GM23338 (cell line): ENCODE data around the gene CPA3. TPM values are rescaled to one million over a fixed set of nuclear protein-coding genes. Genes with fewer than 3 reads are reported as not detected.

Experiments
- ATAC-seq: fragments of 200-7000 bp; cut with Tn5 transposase; 3 replicates; pipeline ENCODE4 v1.9.1; 2020
- DNase-seq: peaks from one replicate; pipeline ENCODE4 v3.0.0-alpha.2; 2015; ENCODE audit warnings: low spot score
- H2AFZ ChIP-seq: fragments of 200-600 bp; sonication (generic); 2 replicates; pipeline ENCODE4 v1.8.0; 2016; ENCODE audit warnings: antibody characterized with exemption, mild to moderate bottlenecking, moderate library complexity
- H3F3A ChIP-seq: fragments of 200-600 bp; sonication (generic); replicated peaks from 2 replicates; pipeline ENCODE4 v1.8.0; 2017; ENCODE audit warnings: antibody characterized with exemption, mixed run types, low read depth
- H3K27ac ChIP-seq: fragments of 200-600 bp; sonication (generic); 2 replicates; pipeline ENCODE4 v1.6.1; 2016; ENCODE audit warnings: low read depth
- H3K27me3 ChIP-seq: fragments of 200-600 bp; sonication (generic); 2 replicates; pipeline ENCODE4 v1.8.0; 2016; ENCODE audit warnings: mild to moderate bottlenecking, mixed run types, moderate library complexity; ENCODE audit not compliant: insufficient read depth
- H3K36me3 ChIP-seq: fragments of 200-600 bp; sonication (generic); 2 replicates; pipeline ENCODE4 v1.8.0; 2016; ENCODE audit warnings: mild to moderate bottlenecking; ENCODE audit not compliant: insufficient read depth
- H3K4me1 ChIP-seq: fragments of 200-600 bp; sonication (generic); 2 replicates; pipeline ENCODE4 v1.8.0; 2016; ENCODE audit warnings: mild to moderate bottlenecking, moderate library complexity; ENCODE audit not compliant: insufficient read depth
- H3K4me2 ChIP-seq: fragments of 200-600 bp; sonication (generic); 2 replicates; pipeline ENCODE4 v1.7.1; 2017; ENCODE audit warnings: mixed run types
- H3K4me3 ChIP-seq: fragments of 200-600 bp; sonication (generic); 2 replicates; pipeline ENCODE4 v1.6.1; 2016; ENCODE audit warnings: mixed run types
- H3K79me2 ChIP-seq: fragments of 200-600 bp; sonication (generic); replicated peaks from 2 replicates; pipeline ENCODE4 v1.8.0; 2017; ENCODE audit warnings: mild to moderate bottlenecking; ENCODE audit not compliant: insufficient read depth
- H3K9me2 ChIP-seq: fragments of 200-600 bp; sonication (generic); 2 replicates; pipeline ENCODE4 v1.8.0; 2017; ENCODE audit not compliant: insufficient read depth
- H4K20me1 ChIP-seq: fragments of 200-600 bp; sonication (generic); replicated peaks from 2 replicates; pipeline ENCODE4 v1.8.0; 2017; ENCODE audit warnings: mild to moderate bottlenecking; ENCODE audit not compliant: insufficient read depth
- H3K27ac Mint-ChIP-seq: 2 replicates; pipeline ENCODE4 v1.8.0; 2020; ENCODE audit warnings: inconsistent platforms, mild to moderate bottlenecking, moderate library complexity, mixed read lengths
- H3K27me3 Mint-ChIP-seq: 3 replicates; pipeline ENCODE4 v1.8.0; 2022; ENCODE audit warnings: low read depth, mild to moderate bottlenecking, moderate library complexity, mixed read lengths, inconsistent platforms; ENCODE audit not compliant: insufficient read depth, poor library complexity
- H3K36me3 Mint-ChIP-seq: 3 replicates; pipeline ENCODE4 v1.8.0; 2021; ENCODE audit warnings: low read depth, mild to moderate bottlenecking, inconsistent platforms, moderate library complexity, mixed read lengths
- H3K4me1 Mint-ChIP-seq: 3 replicates; pipeline ENCODE4 v1.8.0; 2020; ENCODE audit warnings: mild to moderate bottlenecking, inconsistent platforms, mixed read lengths
- H3K4me3 Mint-ChIP-seq: 3 replicates; pipeline ENCODE4 v1.8.0; 2021; ENCODE audit warnings: moderate library complexity, mild to moderate bottlenecking, inconsistent platforms, mixed read lengths
- H3K9me3 Mint-ChIP-seq: 3 replicates; pipeline ENCODE4 v1.8.0; 2020; ENCODE audit warnings: moderate library complexity, mild to moderate bottlenecking, inconsistent platforms, mixed read lengths
- EZH2 ChIP-seq: fragments of 200-600 bp; sonication (generic); IDR thresholded peaks from one replicate; pipeline ENCODE4 v1.8.0; 2017; ENCODE audit warnings: antibody characterized with exemption, mild to moderate bottlenecking, low read depth; ENCODE audit not compliant: unreplicated experiment
- EZH2phosphoT487 ChIP-seq: fragments of 200-600 bp; sonication (generic); IDR thresholded peaks from one replicate; pipeline ENCODE4 v1.8.1; 2018; ENCODE audit warnings: antibody characterized with exemption; ENCODE audit not compliant: unreplicated experiment
- NANOG ChIP-seq: IDR thresholded peaks from 2 replicates; pipeline ENCODE4 v1.6.1; 2016; ENCODE audit warnings: antibody characterized with exemption, borderline replicate concordance
- ZNF114 ChIP-seq: fragments of 250-450 bp; sonication (Bioruptor Pico); IDR thresholded peaks from 2 replicates; pipeline ENCODE4 v1.5.0; 2020; ENCODE audit warnings: mild to moderate bottlenecking, moderate library complexity
- polyA plus RNA-seq: library from polyadenylated mRNA; unstranded; fragments of >200 nt; fragmentation: Nextera tagmentation; extraction: Ambion mirVana; gene quantifications from 2 replicates; pipeline ENCODE4 v1.2.1, GENCODE V29; 2016
- total RNA-seq: library from RNA; depleted of rRNA; stranded (reverse); fragments of >200 nt; shearing (Covaris generic); gene quantifications from 2 replicates; pipeline ENCODE4 v1.2.3, GENCODE V29; 2014
- TF ChIP-seq, protein P1 (sequence below): IDR thresholded peaks from 2 replicates; pipeline ENCODE4 v1.6.1; 2016; ENCODE audit warnings: antibody characterized with exemption
- TF ChIP-seq, protein P2 (sequence below): IDR thresholded peaks from one replicate; pipeline ENCODE4 v1.6.1; 2018; ENCODE audit warnings: antibody characterized with exemption; ENCODE audit not compliant: unreplicated experiment
- TF ChIP-seq, protein P3 (sequence below): fragments of 250-450 bp; sonication (Bioruptor Pico); IDR thresholded peaks from 2 replicates; pipeline ENCODE4 v1.5.0; 2020; ENCODE audit warnings: mild to moderate bottlenecking, moderate library complexity
- TF ChIP-seq, protein P4 (sequence below), 2 experiments: fragments of 200-600 bp in 1 of 2; sonication (generic) in 1 of 2; conservative IDR thresholded peaks; 2 replicates each; pipeline versions ENCODE4 v1.5.1 to v1.6.1; 2016 to 2017; ENCODE audit warnings: antibody characterized with exemption in 2 of 2, low read depth in 2 of 2, mild to moderate bottlenecking in 2 of 2, moderate library complexity in 1 of 2

CPA3 gene
- total and polyA plus RNA-seq, 2 experiments from 2014 or later: not detected

DNA sequence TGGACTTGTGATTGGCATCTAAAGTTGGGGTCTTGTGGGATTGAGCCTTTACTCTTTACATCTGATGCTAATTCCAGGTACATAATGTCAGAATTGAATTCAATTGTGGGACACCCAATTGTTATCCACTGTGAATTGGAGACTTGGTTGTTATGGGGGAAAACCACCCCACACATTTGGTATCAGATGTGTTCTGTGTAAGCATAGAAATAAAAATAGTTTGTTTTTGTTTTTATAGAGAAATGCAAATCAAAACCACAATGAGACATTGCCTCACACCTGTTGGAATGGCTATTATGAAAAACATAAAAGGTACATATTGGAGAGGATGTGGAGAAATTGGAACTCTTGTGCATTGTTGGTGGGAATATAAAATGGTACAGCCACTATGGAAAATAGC lies 58.5 kb downstream of the CPA3 start:
- Mint-ChIP-seq H3K27me3 (peaks cover 2% of the 10 kb centered on the region), H3K27ac (no peak overlapping the region), H3K9me3 (peaks cover 12% of the 10 kb centered on the region; the same call in 2 of the 3 replicates), H3K4me3 (no peak overlapping the region), H3K36me3 (no peaks in the 10 kb centered on the region), H3K4me1 (no peaks in the 10 kb centered on the region)
- DNase-seq: no peak
- no peak overlapping the region for H3K4me3 ChIP-seq
- no peaks in the 10 kb centered on the region for H3K27me3 ChIP-seq
- H2AFZ ChIP-seq: no peak overlapping the region
- no peak overlapping the region for H3K27ac ChIP-seq
- H3K4me2 ChIP-seq: no peak overlapping the region
- no peaks in the 10 kb centered on the region for H3K4me1 ChIP-seq
- H3K9me2 ChIP-seq: no peaks in the 10 kb centered on the region
- TF ChIP-seq ZNF114 (CRISPR knock-in tag) (no peak), EZH2phosphoT487 (no peak), EZH2 (no peak), NANOG (no peak)
- TF ChIP-seq, protein P1, sequence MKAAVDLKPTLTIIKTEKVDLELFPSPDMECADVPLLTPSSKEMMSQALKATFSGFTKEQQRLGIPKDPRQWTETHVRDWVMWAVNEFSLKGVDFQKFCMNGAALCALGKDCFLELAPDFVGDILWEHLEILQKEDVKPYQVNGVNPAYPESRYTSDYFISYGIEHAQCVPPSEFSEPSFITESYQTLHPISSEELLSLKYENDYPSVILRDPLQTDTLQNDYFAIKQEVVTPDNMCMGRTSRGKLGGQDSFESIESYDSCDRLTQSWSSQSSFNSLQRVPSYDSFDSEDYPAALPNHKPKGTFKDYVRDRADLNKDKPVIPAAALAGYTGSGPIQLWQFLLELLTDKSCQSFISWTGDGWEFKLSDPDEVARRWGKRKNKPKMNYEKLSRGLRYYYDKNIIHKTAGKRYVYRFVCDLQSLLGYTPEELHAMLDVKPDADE: no peak
- TF ChIP-seq, protein P2, sequence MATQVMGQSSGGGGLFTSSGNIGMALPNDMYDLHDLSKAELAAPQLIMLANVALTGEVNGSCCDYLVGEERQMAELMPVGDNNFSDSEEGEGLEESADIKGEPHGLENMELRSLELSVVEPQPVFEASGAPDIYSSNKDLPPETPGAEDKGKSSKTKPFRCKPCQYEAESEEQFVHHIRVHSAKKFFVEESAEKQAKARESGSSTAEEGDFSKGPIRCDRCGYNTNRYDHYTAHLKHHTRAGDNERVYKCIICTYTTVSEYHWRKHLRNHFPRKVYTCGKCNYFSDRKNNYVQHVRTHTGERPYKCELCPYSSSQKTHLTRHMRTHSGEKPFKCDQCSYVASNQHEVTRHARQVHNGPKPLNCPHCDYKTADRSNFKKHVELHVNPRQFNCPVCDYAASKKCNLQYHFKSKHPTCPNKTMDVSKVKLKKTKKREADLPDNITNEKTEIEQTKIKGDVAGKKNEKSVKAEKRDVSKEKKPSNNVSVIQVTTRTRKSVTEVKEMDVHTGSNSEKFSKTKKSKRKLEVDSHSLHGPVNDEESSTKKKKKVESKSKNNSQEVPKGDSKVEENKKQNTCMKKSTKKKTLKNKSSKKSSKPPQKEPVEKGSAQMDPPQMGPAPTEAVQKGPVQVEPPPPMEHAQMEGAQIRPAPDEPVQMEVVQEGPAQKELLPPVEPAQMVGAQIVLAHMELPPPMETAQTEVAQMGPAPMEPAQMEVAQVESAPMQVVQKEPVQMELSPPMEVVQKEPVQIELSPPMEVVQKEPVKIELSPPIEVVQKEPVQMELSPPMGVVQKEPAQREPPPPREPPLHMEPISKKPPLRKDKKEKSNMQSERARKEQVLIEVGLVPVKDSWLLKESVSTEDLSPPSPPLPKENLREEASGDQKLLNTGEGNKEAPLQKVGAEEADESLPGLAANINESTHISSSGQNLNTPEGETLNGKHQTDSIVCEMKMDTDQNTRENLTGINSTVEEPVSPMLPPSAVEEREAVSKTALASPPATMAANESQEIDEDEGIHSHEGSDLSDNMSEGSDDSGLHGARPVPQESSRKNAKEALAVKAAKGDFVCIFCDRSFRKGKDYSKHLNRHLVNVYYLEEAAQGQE: no peak
- TF ChIP-seq, protein P3, sequence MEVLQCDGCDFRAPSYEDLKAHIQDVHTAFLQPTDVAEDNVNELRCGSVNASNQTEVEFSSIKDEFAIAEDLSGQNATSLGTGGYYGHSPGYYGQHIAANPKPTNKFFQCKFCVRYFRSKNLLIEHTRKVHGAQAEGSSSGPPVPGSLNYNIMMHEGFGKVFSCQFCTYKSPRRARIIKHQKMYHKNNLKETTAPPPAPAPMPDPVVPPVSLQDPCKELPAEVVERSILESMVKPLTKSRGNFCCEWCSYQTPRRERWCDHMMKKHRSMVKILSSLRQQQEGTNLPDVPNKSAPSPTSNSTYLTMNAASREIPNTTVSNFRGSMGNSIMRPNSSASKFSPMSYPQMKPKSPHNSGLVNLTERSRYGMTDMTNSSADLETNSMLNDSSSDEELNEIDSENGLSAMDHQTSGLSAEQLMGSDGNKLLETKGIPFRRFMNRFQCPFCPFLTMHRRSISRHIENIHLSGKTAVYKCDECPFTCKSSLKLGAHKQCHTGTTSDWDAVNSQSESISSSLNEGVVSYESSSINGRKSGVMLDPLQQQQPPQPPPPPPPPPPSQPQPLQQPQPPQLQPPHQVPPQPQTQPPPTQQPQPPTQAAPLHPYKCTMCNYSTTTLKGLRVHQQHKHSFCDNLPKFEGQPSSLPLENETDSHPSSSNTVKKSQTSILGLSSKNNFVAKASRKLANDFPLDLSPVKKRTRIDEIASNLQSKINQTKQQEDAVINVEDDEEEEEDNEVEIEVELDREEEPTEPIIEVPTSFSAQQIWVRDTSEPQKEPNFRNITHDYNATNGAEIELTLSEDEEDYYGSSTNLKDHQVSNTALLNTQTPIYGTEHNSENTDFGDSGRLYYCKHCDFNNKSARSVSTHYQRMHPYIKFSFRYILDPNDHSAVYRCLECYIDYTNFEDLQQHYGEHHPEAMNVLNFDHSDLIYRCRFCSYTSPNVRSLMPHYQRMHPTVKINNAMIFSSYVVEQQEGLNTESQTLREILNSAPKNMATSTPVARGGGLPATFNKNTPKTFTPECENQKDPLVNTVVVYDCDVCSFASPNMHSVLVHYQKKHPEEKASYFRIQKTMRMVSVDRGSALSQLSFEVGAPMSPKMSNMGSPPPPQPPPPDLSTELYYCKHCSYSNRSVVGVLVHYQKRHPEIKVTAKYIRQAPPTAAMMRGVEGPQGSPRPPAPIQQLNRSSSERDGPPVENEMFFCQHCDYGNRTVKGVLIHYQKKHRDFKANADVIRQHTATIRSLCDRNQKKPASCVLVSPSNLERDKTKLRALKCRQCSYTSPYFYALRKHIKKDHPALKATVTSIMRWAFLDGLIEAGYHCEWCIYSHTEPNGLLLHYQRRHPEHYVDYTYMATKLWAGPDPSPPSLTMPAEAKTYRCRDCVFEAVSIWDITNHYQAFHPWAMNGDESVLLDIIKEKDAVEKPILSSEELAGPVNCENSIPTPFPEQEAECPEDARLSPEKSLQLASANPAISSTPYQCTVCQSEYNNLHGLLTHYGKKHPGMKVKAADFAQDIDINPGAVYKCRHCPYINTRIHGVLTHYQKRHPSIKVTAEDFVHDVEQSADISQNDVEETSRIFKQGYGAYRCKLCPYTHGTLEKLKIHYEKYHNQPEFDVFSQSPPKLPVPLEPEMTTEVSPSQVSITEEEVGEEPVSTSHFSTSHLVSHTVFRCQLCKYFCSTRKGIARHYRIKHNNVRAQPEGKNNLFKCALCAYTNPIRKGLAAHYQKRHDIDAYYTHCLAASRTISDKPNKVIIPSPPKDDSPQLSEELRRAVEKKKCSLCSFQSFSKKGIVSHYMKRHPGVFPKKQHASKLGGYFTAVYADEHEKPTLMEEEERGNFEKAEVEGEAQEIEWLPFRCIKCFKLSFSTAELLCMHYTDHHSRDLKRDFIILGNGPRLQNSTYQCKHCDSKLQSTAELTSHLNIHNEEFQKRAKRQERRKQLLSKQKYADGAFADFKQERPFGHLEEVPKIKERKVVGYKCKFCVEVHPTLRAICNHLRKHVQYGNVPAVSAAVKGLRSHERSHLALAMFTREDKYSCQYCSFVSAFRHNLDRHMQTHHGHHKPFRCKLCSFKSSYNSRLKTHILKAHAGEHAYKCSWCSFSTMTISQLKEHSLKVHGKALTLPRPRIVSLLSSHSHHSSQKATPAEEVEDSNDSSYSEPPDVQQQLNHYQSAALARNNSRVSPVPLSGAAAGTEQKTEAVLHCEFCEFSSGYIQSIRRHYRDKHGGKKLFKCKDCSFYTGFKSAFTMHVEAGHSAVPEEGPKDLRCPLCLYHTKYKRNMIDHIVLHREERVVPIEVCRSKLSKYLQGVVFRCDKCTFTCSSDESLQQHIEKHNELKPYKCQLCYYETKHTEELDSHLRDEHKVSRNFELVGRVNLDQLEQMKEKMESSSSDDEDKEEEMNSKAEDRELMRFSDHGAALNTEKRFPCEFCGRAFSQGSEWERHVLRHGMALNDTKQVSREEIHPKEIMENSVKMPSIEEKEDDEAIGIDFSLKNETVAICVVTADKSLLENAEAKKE (CRISPR knock-in tag): no peak
- TF ChIP-seq, protein P4, sequence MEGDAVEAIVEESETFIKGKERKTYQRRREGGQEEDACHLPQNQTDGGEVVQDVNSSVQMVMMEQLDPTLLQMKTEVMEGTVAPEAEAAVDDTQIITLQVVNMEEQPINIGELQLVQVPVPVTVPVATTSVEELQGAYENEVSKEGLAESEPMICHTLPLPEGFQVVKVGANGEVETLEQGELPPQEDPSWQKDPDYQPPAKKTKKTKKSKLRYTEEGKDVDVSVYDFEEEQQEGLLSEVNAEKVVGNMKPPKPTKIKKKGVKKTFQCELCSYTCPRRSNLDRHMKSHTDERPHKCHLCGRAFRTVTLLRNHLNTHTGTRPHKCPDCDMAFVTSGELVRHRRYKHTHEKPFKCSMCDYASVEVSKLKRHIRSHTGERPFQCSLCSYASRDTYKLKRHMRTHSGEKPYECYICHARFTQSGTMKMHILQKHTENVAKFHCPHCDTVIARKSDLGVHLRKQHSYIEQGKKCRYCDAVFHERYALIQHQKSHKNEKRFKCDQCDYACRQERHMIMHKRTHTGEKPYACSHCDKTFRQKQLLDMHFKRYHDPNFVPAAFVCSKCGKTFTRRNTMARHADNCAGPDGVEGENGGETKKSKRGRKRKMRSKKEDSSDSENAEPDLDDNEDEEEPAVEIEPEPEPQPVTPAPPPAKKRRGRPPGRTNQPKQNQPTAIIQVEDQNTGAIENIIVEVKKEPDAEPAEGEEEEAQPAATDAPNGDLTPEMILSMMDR (conservative IDR thresholded peaks at IDR 0.05; ENCODE audit: low read depth in 2 of 2): no peak
- H4K20me1 ChIP-seq: no peaks in the 10 kb centered on the region
- ATAC-seq: no peak
- H3F3A ChIP-seq: no peaks in the 10 kb centered on the region
- H3K79me2 ChIP-seq: no peaks in the 10 kb centered on the region
- no peaks in the 10 kb centered on the region for H3K36me3 ChIP-seq
